HG03135 (cell line): ENCODE measurements around the gene SLC9A3.

Source experiments
- ATAC-seq: cut with Tn5 transposase; IDR thresholded peaks from one replicate; pipeline ENCODE4 v1.9.1; 2021; ENCODE audit warnings: mild to moderate bottlenecking, moderate library complexity; ENCODE audit not compliant: unreplicated experiment

Gene SLC9A3

GRCh38 chr5:421287-421880 is 102.9 kb downstream of the SLC9A3 start:
- no peak for ATAC-seq

GRCh38 chr5:420632-421286 is 103.5 kb downstream of the SLC9A3 start:
- no peak for ATAC-seq
